Stimulated activated CD8-positive, alpha-beta memory T cell treated with anti-CD3 and anti-CD28 coated beads, Interleukin-2, amount 100 ng/mL, for 1 hour (primary cell): ENCODE results near the gene CENPW.

Experiments used
- DNase-seq, 2 donors: peaks; one replicate each; pipeline ENCODE4 v3.0.0-alpha.2; 2020; ENCODE audit warnings: low read depth in 2 of 2

Gene CENPW

GRCh38 chr6:126339796-126340609 is at the start of gene CENPW:
Gene CENPW (plus strand): TSS chr6:126340115. CDS start chr6:126340274, 159 bp downstream.
- DNase-seq = peak; percentile 73 to 90

- DNase-seq = no peak
These were observed 45.9 kb upstream of the CENPW start for GRCh38 chr6:126293891-126294524.

DNA sequence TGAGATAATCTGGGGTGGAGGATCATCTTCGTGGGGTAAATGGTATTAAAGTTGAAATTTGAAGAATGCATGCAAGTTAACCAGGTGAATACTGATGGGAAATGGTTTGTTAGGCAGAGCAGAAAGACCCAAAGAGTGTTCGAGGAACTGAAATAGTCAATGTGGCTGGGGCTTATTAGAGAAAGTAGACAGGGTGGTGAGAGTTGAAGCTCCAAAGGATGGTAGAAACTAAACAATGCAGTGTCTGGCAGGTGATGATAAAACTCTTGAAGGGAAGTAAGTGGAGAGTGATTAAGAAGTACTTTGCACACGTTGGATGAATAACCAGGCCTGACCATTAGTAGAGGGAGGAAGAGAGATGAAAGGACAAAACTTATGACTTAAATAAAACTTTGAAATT is 39.8 kb upstream of the CENPW start:
- DNase-seq = no peak

DNA sequence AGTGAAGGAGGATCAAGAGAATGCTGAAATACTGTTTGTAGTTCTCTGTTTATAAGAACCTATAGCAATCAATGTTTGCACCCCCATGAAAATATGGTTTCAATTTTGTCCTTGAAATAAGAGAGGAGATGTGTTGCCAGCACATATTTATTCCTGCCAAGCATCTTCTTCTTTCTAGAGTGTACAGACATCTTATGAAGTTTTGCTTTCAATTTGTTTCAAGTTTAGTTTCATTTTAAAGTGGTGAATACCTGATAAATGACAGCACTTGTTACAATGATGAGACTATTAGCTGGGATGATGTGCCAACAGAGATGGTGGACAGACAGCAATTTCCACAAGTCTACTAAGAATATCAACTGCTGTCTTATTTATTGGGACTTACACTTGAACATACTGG is 39.2 kb upstream of the CENPW start:
- DNase-seq = no peak

DNA sequence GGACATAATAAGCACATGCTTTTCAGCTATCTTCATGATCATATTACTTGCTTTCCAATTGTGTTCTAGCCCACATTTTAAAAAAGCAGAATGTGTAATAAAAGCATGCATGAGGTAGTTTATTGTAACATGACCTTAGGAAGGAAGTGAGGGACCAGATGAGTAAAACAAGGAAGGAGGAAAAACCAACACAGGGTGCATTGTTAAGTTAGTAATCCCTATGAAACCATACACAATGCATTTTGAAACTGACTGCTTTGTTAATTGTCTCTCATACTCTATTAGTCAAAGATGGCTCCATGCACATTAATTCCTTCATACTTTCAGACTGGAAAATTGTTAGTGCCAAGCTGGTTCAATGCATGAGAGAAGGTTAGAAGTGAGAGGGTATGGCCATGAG is 37.7 kb upstream of the CENPW start:
- no peak for DNase-seq

DNA sequence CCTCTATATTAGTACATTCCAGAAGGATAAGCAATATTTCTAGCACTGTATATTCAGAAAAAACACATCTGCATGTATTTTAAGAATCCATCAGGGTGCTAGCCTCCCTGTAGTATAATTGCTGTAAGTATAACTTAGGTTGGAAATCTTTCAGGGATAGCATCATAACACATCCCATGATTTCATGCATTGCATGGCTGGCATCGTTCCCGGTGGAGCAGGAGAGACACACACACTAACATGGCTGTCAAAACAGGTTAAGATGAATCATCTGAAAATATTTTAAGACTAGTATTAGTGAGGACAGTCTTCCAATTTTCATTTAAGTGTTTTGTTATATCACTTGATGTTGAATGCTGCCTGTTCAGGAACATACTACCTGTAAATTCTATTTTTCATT is 32.1 kb upstream of the CENPW start:
- no peak for DNase-seq

- DNase-seq = no peak
These were observed 31.6 kb upstream of the CENPW start for GRCh38 chr6:126308362-126308761.

GRCh38 chr6:126312013-126312665 is 27.8 kb upstream of the CENPW start:
- no peak for DNase-seq

DNA sequence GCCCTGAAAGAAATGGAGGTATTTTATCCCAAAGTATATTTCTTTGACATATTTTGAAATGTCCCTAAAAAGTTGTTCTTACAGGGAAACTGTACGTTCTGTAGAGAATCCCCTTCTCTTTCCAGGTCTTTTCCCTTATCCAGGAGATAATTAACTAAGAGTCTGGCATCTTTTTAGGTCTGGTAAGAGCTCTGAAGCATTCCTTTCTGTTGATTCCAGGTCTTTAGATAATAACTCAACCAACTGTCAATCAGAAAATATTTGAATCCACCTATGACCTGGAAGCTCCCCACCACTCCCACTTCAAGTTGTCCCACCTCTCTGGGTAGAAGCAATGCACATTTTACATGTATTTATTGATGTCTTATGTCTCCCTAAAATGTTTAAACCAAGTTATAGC is 26.0 kb upstream of the CENPW start:
- no peak for DNase-seq

- no peak for DNase-seq
These were observed 21.1 kb upstream of the CENPW start for GRCh38 chr6:126318797-126319196.

GRCh38 chr6:126333729-126334128 is 6.2 kb upstream of the CENPW start:
- DNase-seq = no peak

- no peak for DNase-seq
These were observed 4.7 kb upstream of the CENPW start for GRCh38 chr6:126335210-126335609.

DNA sequence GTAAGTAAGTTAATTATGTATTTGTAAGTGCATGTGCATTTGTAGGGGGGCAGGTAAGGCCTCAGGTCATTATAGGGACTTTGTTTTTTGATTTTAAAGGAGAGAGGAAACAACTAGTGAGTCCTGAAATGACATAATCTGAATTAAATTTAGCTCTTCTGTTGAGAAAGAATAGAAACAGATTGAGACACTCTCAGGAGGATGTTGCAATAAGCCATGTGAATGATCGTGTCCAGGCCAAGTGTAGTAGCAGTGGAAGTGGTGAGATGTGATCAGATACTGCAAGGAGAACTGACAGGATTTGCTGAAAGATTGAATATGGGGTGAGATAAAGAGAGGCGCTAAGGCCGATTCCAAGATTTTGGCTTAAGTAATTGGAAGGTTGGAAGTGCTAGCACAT is 2.6 kb upstream of the CENPW start:
- DNase-seq = no peak

GRCh38 chr6:126341126-126341525 is 1.2 kb downstream of the CENPW start:
- DNase-seq = no peak

DNA sequence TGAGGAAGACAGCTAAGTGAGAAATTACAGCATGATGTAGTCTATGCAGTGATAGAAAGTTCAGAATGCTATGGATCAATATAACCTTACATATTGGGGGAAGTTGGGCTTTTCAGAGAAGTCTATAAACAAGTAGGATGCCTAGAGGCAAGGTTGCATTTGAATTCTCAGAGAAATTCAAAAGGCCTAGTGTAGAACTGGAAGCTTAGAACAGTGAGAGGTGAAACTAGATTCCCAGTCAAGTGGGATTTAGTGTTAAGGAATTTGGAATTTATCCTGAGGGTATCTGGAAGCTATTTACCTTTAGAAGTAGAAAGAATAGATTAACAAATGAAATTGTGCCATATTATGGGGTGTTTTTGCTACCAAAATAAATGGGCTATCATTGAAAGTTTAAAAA is 4.3 kb downstream of the CENPW start:
- no peak for DNase-seq

DNA sequence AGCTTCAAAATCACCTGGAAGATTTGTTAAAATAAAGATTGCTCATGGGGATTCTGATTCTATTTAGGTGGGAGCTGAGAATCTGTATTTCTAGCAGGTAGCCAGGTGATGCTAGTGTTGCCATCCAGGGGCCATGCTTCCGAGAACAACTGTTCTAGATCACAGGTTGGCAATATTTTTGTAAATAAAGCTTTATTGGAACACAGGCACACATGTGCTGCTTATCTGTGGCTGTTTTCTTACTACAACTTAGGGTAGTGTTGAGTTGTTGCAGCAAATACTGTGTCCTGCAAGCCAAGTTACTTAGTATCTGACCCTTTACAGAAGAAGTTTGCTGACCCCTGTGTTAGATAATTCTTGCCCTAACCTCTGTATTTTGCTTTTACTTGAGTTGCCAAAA is 12.0 kb downstream of the CENPW start:
- no peak for DNase-seq

GRCh38 chr6:126352514-126352913 is 12.6 kb downstream of the CENPW start:
- DNase-seq = no peak

DNA sequence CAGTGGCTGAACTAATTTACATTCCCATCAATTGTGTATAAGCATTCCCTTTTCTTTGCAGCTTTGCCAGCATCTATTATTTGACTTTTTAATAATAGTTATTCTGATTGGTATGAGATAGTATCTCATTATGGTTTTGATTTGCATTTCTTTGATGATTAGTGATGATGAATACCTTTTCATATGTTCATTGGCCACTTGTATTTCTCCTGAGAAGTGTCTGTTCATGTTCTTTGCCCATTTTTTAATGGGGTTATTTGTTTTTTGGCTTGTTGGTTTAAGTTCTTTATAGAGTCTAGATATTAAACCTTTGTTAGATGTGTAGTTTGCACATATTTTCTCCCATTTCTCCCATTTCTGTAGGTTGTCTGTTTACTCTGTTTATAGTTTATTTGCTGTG is 16.6 kb downstream of the CENPW start:
- DNase-seq = no peak

GRCh38 chr6:126359936-126360537 is 20.1 kb downstream of the CENPW start:
- no peak for DNase-seq

GRCh38 chr6:126361832-126362440 is 22.0 kb downstream of the CENPW start:
- no peak for DNase-seq

DNA sequence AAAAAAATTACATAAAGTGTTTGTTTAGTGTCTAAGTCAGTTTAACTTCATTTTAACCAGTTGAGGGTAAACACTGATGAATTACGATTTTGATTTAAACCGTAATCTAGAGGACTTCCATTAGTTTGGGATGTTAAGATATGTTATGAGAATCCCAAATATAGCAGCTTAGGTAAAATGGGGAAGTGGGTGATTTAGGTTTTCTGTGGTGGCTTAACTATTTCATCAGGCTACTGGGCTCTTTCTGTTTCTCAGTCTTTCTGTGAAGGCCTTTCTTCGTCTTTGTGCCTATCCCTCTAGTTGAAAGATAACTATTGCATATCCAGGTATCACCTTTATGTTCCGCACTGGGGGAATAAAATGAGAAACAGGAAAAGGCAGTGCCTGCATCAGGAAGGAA is 27.9 kb downstream of the CENPW start:
- no peak for DNase-seq

DNA sequence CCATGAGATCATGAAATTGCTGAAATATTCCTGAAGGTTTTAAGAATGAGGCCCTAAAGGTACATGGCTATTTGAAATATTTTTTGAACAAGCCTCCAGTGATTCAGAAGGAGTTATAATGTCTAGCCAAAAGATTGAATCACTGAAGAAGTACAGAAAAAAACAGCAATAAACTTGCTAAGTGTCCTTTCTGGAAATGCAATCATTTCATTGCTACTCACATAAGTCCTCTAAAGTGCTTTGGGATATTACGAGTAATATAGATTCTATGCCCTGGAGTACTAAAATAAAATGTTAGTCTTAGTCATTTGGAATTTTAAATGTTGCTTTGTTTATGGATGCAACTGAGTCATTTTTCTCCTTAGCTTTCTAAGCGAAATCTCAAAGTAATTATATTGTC is 32.7 kb downstream of the CENPW start:
- no peak for DNase-seq
